Stimulated activated CD4-positive, alpha-beta T cell treated with anti-CD3 and anti-CD28 coated beads, Interleukin-4, amount 100 ng/mL, for 1 hour (primary cell): ENCODE measurements around the gene PLXNA2.

Source experiments
- DNase-seq: peaks from one replicate; pipeline ENCODE4 v3.0.0-alpha.2; 2020

The PLXNA2 gene

DNA sequence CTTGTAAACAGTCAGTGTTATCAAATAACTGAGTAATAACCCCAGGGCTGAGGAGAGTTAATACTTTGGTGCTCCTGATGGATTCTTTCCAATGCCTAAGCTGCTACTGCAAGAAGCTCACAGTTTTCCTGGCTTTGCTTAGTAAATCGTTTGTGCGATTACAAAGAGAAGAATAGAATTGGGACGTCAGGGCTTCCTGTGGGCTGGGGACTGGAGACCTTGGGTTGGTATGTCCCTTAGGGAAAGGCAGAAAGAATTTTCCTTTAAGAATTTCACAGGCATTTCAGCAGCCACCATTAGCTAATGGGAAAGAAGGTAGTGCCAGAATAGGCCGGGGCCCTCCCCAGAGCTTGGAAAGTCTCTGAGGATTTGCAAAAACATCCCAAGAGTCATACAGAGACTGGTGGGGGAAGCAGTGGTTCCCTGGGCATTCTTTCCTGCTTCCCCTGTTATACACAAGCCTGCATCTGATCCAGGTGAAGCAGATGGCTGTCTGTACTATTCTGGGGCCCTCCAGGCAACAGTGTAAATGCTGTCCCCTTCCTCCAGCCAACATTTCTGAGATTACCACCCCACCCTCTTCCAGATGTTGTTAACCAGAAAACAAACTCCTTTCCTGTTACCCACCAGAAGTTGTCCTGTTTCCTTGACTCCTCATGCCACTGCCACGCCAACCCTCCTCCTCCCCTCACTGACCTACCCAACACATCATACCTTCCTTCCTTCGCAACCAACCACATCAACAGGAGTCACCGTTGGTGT is 40.2 kb downstream of the PLXNA2 start:
- DNase-seq = no peak

DNA sequence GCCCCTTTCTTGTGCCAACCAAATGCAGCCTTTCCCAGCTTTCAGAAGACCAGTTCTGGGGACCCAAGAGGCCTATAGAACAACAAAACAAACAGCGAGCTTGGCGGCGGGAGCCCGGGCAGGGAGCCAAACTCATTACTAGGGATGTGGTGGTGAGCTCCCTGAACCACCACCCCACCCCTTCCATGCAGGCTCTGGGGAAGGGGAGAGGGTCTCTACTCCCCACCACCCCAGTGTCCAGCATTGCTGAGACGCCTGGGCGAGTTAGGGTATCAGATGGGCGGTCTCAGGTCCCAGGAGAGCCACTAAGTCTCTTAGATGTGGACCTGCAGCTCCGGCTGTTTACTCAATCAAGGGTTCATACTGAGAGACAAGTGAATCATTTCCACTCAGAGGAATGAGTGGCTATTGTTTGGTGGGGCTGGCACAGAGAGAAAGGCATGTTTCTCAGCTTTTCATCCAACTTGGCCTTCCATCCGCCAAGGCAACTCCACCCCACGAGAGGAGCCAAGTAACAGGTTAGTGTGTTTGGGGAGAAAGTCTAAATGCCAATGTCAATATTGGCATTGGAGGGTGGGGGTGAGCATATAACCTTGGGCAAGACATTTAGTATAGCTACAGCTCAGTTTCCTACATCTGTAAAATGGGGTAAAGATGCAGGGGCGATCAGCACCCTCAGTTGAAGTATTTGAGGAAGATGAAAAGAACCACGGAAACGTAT is 40.9 kb downstream of the PLXNA2 start:
- DNase-seq = no peak

DNA sequence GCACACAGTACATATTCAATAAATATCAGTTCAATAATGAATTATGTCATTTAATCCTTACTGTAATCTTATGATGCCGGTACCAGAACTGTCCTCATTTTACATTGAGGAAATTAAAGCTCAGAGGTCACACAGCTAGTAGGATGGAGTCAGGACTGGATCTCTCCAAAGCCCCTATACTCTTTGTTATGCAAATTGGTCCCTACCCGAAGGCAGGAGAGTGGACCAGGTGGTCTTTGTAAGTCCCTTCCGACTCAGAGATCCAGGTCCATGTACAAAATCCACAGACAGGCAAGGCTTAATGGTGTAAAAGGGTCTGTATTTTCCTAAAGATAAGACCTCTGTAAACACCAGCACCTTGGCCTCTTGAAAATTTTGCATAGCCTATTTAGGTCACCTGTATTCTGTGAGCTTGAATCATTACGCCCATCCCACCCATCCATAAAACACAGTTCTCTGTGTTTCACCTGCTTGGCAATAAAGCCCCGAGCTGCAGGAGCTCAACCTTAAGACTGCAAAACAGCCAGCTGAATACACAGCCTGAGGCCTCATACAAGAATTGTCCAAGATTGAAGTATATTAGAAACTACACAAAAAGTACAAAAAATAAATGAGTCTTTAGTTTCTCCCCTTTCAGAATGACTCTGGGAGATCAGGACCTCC is 41.7 kb downstream of the PLXNA2 start:
- DNase-seq = no peak

DNA sequence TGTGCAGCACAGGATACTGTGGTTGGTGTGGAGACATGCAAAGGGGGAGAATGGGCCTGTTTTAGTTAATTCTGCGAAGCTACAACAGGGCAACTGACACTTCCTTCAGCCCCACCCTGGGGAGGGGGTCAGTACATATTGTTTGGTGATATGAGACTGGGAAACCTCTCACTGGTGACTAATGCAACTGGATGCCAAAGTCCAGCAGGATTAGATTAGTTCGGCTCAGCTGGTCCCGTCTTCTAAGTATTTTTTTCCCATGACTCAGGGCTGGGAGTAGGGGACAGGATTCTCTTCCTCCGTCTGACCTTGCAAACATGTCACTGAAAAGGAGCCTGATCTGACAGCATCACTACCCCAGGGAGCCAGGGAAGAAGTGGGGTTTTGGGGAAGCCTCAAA is 43.0 kb downstream of the PLXNA2 start:
- no peak for DNase-seq

DNA sequence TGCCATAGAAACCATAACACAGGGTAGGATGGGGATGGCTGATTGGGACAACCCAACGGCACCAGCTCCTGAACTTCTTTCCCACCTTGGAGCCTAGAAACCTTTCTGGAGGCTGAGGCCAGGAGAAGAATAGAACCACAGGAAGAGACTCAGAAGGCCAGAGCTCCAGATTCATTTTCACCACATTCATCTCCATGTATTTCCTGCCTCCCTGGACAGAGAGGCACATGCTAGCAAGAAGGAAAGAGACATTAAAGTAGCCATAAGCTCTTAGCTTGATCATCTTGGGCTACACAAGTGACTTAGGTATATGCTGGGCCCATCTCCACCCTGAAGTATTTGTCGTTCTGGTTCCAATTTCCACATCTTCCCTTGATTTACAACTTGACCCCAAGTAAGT is 44.1 kb downstream of the PLXNA2 start:
- no peak for DNase-seq

DNA sequence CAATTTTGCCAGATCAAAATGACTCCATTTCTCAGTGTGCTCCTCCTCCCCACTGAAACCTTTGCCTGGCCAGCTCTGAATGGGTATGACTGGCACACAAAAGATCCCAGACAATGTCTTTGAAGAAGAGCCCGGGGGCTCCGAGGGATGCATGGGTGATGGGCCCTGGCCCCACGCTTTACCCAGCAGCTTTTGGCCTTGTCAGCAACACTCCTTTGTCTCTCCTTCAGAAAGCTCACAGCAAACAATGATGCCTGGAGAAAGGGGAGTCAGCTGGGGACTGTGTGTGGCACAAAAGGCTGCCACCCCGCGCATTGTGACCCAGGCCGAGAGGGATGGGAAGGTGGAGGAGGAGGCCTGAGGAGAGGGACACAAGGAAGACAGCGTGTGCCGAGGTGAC is 45.9 kb downstream of the PLXNA2 start:
- DNase-seq = no peak

DNA sequence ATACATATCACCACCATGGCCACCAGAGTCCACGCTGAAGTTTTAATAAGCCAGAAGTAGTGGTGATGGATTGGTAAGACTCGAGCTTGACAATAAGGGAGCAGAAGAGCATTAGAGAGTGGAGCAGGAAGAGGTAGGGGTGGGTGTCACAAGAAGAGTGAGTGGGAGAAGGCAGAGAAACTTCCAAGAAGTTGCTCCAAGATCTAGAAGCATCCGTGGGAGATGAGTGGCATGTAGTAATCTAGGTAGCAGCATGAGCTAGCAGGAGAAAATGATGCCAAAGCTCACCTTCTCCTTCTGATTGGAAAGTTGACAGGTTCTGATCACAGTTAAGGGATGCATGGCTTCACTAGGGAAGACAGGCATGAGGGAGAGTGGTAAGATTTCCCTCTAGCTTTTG is 49.2 kb downstream of the PLXNA2 start:
- DNase-seq = no peak

DNA sequence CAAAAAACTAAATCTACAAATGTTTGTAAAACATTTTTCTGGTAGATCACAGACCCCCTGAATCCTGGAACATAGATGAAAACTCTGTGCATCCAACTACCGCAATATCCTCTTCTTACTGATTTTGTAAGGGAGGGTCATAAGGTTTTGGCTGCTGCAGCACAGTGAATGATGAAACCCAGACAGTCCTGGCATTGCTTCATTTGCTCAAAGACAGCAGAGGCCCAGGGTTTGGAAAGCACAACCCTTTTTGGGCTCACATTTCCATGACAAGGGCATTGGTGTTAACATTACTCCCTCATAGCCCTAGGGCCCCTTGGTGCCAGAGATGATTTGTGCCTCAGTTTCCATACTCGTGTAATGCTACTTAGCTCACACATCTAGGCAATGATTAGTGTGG is 51.2 kb downstream of the PLXNA2 start:
- DNase-seq = no peak

DNA sequence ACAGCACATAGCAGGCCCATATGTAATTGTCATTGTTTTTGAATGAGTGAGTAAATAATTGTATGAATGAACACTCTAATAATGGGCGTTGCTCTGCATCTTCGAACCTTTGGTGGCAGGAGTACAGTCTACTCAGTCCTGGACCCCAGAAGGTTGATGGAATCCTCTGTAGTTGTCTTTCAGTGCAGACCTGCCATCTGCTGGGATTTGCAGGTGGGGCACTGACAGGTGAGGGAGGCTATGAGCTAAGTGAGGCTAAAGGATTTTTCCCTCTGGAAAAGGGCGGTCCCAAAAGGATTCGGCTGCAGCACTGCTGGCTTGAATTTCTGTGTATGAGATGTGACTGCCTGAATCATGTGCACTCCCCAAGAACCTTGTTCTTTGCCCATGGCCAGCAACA is 53.4 kb downstream of the PLXNA2 start:
- no peak for DNase-seq

DNA sequence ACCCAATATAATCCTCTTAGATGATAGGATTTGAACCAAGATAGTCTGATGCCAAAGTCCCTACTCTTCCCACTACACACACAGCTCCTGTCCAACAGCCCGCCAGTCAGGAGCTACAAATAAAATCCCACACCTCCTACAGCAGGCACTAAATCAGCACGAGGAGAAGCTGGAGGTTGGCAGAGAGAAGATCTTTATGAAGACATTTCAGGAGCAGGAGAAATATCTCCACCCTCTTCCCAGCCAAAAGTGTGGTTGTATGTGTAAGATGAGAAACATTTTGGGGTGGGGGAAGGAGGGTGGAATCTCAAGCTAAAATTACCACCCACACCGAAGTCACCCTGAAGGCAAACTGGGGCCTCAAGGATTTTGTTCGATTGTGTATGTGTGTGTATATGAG is 54.5 kb downstream of the PLXNA2 start:
- DNase-seq = no peak

DNA sequence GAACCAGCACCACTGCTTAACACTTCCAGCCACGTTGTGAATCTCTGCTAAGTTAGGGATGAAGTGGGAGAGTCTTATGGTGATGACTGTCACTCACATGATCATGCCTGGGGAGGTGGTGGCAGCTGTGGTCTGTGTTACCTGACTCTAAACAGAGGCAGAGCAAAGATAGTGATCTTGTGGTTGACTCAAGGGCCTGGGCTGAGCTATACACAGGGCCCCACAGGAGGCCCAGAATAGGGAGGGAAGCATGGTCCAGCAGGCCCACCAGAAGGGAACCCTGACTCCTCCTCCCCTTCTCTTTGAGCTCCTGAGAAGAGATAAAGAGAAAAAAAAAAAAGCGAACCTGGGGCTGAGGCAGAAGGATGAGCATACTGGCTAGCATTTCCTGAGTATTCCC is 55.0 kb downstream of the PLXNA2 start:
- no peak for DNase-seq

DNA sequence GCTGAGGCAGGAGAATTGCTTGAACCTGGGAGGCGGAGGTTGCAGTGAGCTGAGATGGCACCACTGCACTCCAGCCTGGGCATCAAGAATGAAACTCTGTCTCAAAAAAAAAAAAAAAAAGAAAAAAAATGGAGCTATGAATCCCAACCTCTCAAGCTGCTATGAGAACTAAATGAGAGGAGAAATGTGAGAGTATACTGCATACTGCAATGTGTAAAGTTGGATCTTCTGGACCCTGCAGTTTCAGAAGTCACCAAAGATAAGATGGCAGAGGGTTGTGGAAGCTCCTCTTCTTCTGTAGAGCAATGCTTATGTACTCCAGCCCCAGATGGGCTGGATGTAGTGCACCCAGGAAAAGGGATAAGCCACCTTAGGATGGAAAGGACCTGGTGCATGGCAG is 55.6 kb downstream of the PLXNA2 start:
- no peak for DNase-seq

DNA sequence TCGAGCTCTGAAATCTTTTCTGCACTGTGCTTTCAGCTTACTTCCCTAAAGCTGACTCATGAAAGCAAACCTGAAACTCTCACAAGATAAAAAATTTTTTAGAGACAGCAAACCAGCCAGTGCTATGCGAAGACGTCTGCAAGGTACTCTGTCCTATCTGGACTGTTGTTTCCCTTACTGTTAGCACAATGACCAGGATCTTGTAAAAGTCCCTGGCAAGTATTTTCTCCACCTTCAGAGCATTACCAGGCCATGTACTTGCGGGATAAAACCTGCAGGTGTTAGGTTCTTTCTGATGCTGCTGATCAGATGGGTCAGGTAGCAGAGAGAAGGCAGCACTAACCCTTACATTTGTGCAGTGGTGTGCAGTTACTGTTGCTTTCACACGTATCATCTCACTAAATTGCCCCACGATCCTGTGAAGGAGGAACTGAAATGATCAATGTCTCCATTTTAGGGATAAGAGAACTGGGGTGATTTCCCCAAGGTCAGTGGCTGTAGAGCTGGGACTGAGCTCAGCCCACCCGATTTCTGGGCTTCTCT is 56.6 kb downstream of the PLXNA2 start:
- DNase-seq = no peak

DNA sequence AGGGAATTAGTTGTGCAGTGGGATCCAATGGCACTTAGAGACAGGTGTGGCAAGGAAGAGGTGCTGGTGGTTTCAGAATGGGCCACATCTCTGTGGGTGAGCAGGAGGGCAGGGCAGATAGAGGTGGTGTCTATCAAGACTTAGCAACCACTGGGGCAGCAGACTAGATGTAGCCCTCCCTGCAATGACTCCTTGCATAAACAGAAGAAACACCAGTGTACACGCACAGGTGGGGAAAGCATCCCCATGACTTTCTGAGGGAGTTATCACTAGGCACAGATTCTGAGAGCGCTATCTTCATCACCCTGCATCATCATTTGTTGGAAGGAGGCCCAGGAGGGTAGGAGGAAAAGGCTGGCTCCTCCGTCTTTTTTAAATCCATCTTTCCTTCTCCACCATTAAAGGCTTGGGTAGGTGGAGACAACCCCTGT is 58.4 kb downstream of the PLXNA2 start:
- DNase-seq = no peak

DNA sequence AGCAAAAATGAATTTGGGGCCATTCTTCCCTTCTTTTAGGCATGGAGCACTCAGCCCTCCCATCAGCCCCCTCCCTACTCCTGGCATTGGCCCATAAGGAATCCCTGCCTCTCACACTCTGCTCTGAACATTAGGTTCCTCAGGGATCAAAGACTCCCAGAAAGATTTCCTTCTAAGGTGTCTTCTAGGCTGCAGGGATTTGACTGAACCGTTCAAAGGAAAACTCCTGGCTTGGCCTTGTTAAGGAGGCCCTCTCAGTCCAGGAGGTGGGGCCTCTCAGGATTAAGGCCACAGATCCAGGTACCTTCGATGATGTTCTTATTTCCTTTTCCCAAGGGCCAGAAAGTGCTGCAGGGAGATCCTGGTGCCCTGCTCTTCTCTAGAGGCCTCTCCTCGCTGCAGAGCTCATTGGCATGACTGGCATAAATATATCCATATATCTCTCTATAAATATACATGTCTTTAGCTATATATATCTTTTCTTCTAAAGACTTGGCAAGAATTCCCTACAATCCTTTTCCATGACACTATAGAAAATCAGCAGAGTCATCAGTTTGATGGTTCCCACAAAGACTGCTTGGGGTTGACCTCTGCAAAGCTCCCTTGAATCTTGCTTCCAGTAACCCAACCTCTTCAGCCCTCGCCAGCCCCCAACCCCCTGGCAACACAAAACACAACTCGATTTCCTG is 59.1 kb downstream of the PLXNA2 start:
- DNase-seq = no peak

DNA sequence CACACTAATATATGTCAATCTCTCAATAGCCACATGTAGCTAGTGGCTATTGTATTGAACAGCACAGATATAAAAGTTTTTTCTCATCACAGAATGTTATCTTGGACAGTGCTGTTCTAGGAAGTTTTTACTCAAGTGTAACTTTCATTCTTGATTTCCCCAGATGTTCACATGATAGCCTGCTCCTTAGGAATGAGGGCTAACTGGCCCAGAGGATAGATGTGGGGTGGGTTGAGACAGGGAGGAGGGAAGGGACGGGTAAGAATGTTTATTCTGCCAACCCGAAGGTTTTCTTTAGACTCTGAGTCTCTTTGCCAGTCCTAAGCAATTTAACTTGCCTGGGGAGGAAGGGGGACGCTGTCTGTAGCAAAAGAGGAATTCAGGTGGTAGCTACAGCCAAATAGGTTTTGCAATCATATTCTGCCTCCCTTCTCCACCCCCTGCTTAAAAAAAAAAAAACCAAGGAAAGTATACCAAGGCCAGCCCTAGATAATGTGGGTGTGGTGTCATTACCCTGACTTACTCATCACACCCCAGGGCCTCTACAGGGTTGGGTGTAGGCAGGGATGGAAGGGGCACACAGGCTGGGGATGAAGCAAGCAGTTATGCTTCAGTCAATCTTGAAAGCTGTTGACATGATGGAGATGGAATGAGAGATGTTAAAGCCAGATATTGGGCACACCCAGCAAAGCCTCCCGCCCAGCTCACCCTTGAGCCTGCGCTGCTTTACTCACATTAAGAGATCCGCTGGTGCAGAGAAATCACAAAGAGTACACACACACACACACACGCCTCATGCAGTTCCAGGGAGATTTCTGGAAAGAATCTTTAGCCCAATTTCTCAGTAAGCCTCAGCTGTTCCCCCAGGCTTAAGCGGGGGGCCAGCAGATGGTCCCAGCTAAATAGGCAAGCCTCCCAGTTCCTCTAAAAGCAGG is 59.9 kb downstream of the PLXNA2 start:
- no peak for DNase-seq

DNA sequence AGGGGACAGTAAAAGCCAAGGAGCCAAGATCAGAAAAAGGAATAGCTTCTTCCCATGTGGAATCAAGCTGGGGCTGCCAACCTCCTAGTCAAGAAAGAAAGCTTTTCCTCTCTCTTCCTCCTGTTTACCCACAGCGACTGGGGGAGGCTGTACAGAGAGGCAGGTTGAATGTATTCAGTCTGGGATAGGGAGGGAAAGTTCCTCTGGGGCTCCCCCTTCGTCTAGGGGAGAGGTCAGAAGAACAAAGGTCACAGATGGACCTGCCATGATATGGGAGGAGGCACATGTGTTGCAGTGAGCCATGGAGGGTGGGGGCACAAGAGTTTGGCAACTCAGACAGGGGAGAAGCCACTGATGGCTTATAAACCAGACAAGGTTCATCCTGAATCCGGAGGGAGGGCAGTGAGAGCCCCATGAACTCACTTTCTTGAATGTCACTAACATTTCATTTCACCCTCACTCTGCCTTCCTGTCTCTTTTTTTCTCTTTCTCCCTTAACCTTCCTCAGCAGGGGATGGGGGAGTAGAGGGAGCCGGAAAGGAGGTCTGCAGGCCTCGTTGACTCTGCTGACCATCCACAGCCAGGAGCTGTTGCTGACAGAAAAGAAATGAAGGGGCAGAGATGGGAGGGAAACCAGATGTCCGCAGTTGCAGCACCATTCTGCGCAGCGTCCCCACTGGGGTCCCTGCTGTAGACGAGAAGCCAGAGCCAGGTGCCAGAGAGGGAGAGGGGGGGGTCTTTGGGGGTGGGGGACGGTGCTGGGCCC is 61.1 kb downstream of the PLXNA2 start:
- no peak for DNase-seq

DNA sequence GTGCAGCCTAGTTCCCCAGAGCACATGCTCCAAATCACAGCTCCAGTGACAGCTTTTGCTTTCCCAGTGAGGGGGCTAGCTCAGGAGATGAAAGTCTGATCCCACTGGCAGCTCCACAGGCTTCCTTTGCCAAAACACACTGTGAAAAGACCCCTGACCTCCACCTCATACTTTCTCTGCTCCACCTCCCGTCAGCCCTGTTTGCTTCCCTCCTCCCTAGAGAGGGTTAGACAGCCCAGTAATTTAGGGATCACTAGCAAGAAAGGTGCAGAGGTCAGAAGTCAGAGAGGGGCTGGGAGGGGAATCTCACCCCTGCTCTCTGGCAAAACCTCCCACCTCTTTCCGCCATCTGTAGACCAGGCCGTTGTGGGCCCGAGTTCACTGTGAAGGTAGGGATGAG is 62.8 kb downstream of the PLXNA2 start:
- DNase-seq = no peak

DNA sequence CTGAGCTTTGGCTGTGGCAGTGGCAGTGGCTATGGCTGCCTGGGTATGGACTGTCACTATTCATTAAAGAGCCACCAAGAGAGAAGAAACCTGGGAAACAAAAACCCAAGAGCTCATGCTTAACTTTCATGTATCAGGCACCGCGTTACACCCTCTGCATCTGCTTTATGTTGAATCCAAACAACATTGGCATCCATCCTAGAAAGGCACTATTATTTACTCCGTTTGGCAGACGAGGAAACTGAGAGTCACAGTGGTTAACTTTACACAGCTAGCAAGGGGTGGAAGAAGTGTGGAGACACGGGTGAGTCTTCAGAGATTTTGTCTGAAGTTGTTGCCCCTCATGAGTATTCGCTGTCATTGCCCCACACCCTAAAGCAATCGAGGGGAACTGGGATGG is 63.8 kb downstream of the PLXNA2 start:
- DNase-seq = no peak

DNA sequence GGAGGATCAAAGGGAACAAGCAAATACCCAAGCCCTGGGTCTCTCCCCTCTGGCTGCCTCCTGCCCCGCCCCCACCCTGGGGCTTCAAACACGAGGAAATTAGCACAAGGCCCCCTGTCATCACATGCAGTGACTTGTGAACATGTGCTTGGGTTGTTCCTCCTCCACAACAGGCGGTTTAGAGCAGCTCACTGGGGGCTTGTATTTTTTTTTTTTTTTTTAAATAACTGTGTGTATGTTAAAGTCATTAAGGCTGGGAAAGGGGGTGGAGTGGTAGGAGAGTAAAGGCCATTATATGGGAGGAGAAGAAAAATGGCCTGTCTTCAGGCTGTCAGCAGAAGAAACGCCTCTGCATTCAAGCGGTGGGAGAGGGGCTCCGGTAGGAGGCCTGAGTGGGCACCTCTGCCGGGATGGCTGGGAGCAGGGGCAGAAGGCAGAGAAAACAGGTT is 64.2 kb downstream of the PLXNA2 start:
- no peak for DNase-seq

DNA sequence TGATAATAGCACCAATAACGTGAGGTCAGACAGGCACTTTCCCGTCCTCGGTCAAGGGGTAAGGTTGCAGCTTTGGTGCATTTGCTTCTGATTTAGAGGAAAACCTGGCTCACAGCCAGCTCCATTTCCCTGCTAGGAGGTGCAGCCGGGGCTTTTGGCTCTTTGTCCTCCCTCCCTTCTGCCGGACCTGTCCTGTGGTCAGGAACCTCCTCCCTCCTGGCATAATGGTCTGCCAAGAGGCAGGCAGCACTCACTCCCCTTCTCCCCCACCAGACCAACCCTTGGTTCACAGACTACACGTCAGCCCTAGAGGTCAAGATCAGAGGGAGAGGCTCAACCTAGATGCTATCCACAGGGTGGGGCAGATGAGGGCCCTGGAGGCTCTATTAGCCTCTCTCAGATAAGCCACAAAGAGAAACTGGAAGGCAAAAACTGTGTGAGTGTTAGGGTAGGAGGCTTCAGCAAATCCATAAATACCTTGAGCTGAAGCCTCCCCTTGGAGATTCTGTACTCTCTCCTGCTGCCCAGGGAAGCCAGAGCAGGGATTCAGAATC is 64.8 kb downstream of the PLXNA2 start:
- DNase-seq = no peak
